Cardiac muscle cell (in vitro differentiated cells and primary cell): ENCODE measurements around the gene PSAPL1. TPM values are rescaled to one million over a fixed set of nuclear protein-coding genes. Genes with fewer than 3 reads are reported as not detected.

Experiments
- DNase-seq, 2 donors: peaks; one replicate each; pipeline versions ENCODE4 v3.0.0 to v3.0.0-alpha.2; 2010 to 2017; ENCODE audit warnings: low read depth in 1 of 2, low spot score in 1 of 2
- H3K27ac ChIP-seq: fragments of 200-600 bp; sonication (generic); 2 replicates; pipeline ENCODE4 v1.5.1; 2016
- H3K27me3 ChIP-seq: fragments of 200-600 bp; sonication (generic); 2 replicates; pipeline ENCODE4 v1.6.0; 2016; ENCODE audit warnings: control low read depth
- H3K36me3 ChIP-seq: fragments of 200-600 bp; sonication (generic); 2 replicates; pipeline ENCODE4 v1.5.1; 2016; ENCODE audit warnings: control low read depth
- H3K4me1 ChIP-seq: fragments of 200-600 bp; sonication (generic); 2 replicates; pipeline ENCODE4 v1.8.1; 2017; ENCODE audit warnings: low read depth, mild to moderate bottlenecking, mixed run types
- H3K4me3 ChIP-seq: fragments of 200-600 bp; sonication (generic); 2 replicates; pipeline ENCODE4 v1.5.1; 2016; ENCODE audit warnings: mild to moderate bottlenecking
- H3K9me3 ChIP-seq: fragments of 200-600 bp; sonication (generic); 2 replicates; pipeline ENCODE4 v1.5.1; 2017; ENCODE audit warnings: low read depth, mild to moderate bottlenecking, control low read depth
- polyA plus RNA-seq: library from polyadenylated mRNA; unstranded; fragments of >200 nt; fragmentation: Nextera tagmentation; extraction: Ambion mirVana; gene quantifications from 2 replicates; pipeline ENCODE4 v1.2.1, GENCODE V29; 2016
- total RNA-seq: library from RNA; depleted of rRNA; stranded (reverse); fragments of >200 nt; gene quantifications from 2 replicates; pipeline ENCODE4 v1.2.3, GENCODE V29; 2016
- TF ChIP-seq, protein P1 (sequence below): IDR thresholded peaks from 2 replicates; pipeline ENCODE4 v1.5.1; 2012; ENCODE audit warnings: low read depth, mild to moderate bottlenecking, low read length

PSAPL1 gene
- total and polyA plus RNA-seq, 2 experiments from 2014 or later, result 3.5 to 4.4 TPM

- Histone ChIP-seq H3K4me1 (peaks cover 26% of the 10 kb centered on the region), H3K27me3 (no peaks in the 10 kb centered on the region), H3K4me3 (no peak overlapping the region), H3K27ac (peak overlapping the region; percentile 82), H3K9me3 (no peaks in the 10 kb centered on the region), H3K36me3 (no peaks in the 10 kb centered on the region)
- DNase-seq, result no peak
- TF ChIP-seq, protein P1, sequence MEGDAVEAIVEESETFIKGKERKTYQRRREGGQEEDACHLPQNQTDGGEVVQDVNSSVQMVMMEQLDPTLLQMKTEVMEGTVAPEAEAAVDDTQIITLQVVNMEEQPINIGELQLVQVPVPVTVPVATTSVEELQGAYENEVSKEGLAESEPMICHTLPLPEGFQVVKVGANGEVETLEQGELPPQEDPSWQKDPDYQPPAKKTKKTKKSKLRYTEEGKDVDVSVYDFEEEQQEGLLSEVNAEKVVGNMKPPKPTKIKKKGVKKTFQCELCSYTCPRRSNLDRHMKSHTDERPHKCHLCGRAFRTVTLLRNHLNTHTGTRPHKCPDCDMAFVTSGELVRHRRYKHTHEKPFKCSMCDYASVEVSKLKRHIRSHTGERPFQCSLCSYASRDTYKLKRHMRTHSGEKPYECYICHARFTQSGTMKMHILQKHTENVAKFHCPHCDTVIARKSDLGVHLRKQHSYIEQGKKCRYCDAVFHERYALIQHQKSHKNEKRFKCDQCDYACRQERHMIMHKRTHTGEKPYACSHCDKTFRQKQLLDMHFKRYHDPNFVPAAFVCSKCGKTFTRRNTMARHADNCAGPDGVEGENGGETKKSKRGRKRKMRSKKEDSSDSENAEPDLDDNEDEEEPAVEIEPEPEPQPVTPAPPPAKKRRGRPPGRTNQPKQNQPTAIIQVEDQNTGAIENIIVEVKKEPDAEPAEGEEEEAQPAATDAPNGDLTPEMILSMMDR, result no peak
Measured at GRCh38 chr4:7436256-7436655, 1.5 kb upstream of the PSAPL1 start.

DNA sequence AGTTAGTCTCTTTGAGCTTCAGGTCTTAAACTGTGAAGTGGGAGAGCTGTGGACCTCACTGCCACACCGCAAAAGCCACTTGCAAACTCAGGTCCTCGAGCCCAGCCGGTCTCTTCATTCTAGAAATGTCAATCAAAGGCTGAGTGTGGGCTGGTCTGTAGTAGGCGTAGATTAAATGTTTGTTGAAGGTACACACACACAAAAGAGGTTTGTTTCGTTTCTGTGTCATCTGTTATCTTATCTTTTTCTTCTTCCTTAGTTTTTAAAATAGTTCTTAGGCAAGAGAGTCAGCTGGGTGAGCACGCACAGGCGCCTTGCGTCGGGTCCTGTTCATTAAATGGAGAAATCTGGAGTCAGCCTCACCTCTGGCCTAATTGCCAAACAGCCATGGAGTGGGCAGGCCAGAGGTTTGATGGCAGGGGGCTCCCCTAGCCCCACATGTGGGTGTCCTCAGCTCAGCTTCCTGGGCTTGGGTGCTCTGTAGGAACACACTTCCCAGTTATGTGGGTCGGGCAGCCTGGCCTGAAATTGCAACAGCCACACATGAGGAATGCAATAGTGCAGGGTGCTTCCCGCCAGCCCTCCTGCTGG lies 836 bp upstream of the PSAPL1 start:
- peak overlapping the region; percentile 82 for H3K27ac ChIP-seq
- H3K9me3 ChIP-seq, result no peaks in the 10 kb centered on the region
- H3K4me3 ChIP-seq, result no peak overlapping the region
- TF ChIP-seq, protein P1, result no peak
- peak; percentile 54 to 89 for DNase-seq
- no peaks in the 10 kb centered on the region for H3K27me3 ChIP-seq
- peaks cover 26% of the 10 kb centered on the region for H3K4me1 ChIP-seq
- no peaks in the 10 kb centered on the region for H3K36me3 ChIP-seq

- Histone ChIP-seq H3K4me1 (peaks cover 37% of the 10 kb centered on the region), H3K4me3 (no peak overlapping the region), H3K27me3 (no peaks in the 10 kb centered on the region), H3K36me3 (no peaks in the 10 kb centered on the region), H3K27ac (peak overlapping the region; percentile 82), H3K9me3 (no peaks in the 10 kb centered on the region)
- TF ChIP-seq, protein P1, result no peak
- DNase-seq, result no peak
Measured at GRCh38 chr4:7434141-7434765, 477 bp downstream of the PSAPL1 start.

DNA sequence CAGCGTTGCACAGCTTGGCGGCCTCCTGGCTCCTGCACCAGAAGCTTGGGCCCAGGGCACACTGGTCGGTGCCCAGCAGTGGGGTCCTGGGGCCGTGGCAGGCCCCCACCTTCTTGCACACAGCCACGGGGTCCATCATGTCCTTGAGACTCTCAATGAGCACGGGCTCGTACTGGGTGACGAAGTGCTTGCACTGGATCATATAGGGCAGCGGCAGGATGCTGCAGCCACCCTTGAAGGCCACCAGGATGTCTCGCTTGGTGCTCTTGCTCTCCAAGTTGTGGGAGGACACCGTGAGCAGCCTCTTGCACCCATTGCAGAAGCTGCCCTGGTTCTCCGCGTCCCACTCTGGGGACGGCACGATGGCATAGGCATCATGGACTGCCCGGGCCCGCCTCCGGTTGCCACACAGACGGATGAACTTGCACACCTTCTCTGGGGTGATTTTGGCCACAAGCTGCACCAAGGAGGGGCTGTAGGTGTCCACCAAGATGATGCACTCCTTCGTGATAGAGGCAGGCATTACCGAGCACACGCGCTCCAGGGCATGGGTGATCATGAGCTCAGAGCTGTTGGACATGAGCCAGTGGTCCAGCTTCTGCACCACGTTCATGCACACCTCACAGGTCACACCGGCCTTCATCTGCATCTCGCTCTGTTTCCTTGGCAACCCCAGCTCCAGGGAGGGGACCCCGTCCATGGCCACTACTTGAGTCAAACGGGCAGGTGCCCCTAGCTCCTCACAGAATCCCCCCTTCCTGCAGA lies 1.2 kb downstream of the PSAPL1 start:
- TF ChIP-seq, protein P1, result no peak
- DNase-seq, result no peak
- Histone ChIP-seq H3K4me3 (no peak overlapping the region), H3K36me3 (no peaks in the 10 kb centered on the region), H3K27ac (no peak overlapping the region), H3K27me3 (no peaks in the 10 kb centered on the region), H3K4me1 (peaks cover 39% of the 10 kb centered on the region), H3K9me3 (no peaks in the 10 kb centered on the region)

GRCh38 chr4:7432531-7433375 lies 2.0 kb downstream of the PSAPL1 start:
- peaks cover 47% of the 10 kb centered on the region for H3K4me1 ChIP-seq
- no peaks in the 10 kb centered on the region for H3K9me3 ChIP-seq
- TF ChIP-seq, protein P1, result no peak
- no peaks in the 10 kb centered on the region for H3K36me3 ChIP-seq
- H3K27me3 ChIP-seq, result no peaks in the 10 kb centered on the region
- no peak for DNase-seq
- H3K4me3 ChIP-seq, result no peak overlapping the region
- H3K27ac ChIP-seq, result no peak overlapping the region
